Endothelial cell of umbilical vein (primary cell): ENCODE measurements around the gene NDC80. TPM values are rescaled to one million over a fixed set of nuclear protein-coding genes. Genes with fewer than 3 reads are reported as not detected.

Experiments used
- BruUV-seq: library from RNA; stranded (reverse); fragments of 400-500 nt; replicated peaks from 2 replicates; lab custom pipeline; 2021; lab: Mats Ljungman, UMichigan
- CTCF ChIA-PET: fragments of 300-600, 350-600 bp; sonication (Branson Sonifier 250); formaldehyde crosslinking; loops from one replicate; lab custom pipeline; 2021; ENCODE audit warnings: antibody characterized with exemption, inconsistent platforms; lab: Charles Lee
- POLR2A ChIA-PET: fragments of 300-600, 350-600 bp; sonication (Branson Sonifier 250); formaldehyde crosslinking; loops from one replicate; lab custom pipeline; 2021; ENCODE audit warnings: antibody characterized with exemption, inconsistent platforms; lab: Charles Lee
- DNase-seq: peaks from one replicate; pipeline ENCODE4 v3.0.0-alpha.2; 2011; ENCODE audit warnings: low read depth, low spot score
- FAIRE-seq: peaks from 2 replicates; lab custom pipeline; 2011; peaks lifted over from hg19 to GRCh38; lab: Jason Lieb, UNC
- H2AFZ ChIP-seq: 2 replicates; pipeline ENCODE4 v1.6.0; 2012; ENCODE audit warnings: low read depth, low read length, control low read depth, inconsistent platforms
- H3K27ac ChIP-seq: 2 replicates; pipeline ENCODE4 v1.5.1; 2011; ENCODE audit warnings: low read depth, mild to moderate bottlenecking, control low read depth, low read length, moderate library complexity; ENCODE audit not compliant: insufficient read depth
- H3K27me3 ChIP-seq, 2 experiments: 2 replicates each; pipeline versions ENCODE4 v1.6.0 to v1.6.1; 2011; ENCODE audit warnings: low read length in 2 of 2, mixed read lengths in 1 of 2; ENCODE audit not compliant: control insufficient read depth in 2 of 2, insufficient read depth in 2 of 2
- H3K36me3 ChIP-seq, 2 experiments: 2 replicates in 1 of 2; 3 replicates in 1 of 2; pipeline ENCODE4 v1.5.1; 2011; ENCODE audit warnings: low read length in 2 of 2, mild to moderate bottlenecking in 1 of 2, moderate library complexity in 1 of 2; ENCODE audit not compliant: control insufficient read depth in 2 of 2, insufficient read depth in 2 of 2; ENCODE audit errors: extremely low read depth in 1 of 2
- H3K4me1 ChIP-seq: 3 replicates; pipeline ENCODE4 v1.5.1; 2011; ENCODE audit warnings: mild to moderate bottlenecking, low read length; ENCODE audit not compliant: control insufficient read depth, insufficient read depth; ENCODE audit errors: extremely low read depth
- H3K4me2 ChIP-seq: 2 replicates; pipeline ENCODE4 v1.6.1; 2011; ENCODE audit warnings: low read length, control low read depth, mixed read lengths; ENCODE audit not compliant: insufficient read depth
- H3K4me3 ChIP-seq, 3 experiments: fragments of 200-600 bp in 1 of 3; sonication (generic), shearing (Covaris generic) in 1 of 3; replicated peaks in 1 of 3; 2 replicates each; pipeline ENCODE4 v1.5.1; 2011 to 2016; ENCODE audit warnings: control low read depth in 3 of 3, low read length in 3 of 3, mild to moderate bottlenecking in 2 of 3, inconsistent platforms in 1 of 3, low read depth in 1 of 3, moderate library complexity in 1 of 3; ENCODE audit not compliant: insufficient read depth in 1 of 3
- H3K79me2 ChIP-seq: 2 replicates; pipeline ENCODE4 v1.6.0; 2012; ENCODE audit warnings: low read length, inconsistent platforms; ENCODE audit not compliant: control insufficient read depth, insufficient read depth
- H3K9ac ChIP-seq: replicated peaks from 2 replicates; pipeline ENCODE3; 2011; ENCODE audit warnings: low read length, control low read depth; ENCODE audit not compliant: insufficient read depth; ENCODE audit errors: extremely low read depth
- H3K9me1 ChIP-seq: replicated peaks from 3 replicates; pipeline ENCODE4 v1.6.0; 2011; ENCODE audit warnings: mild to moderate bottlenecking, low read length; ENCODE audit not compliant: control insufficient read depth, insufficient read depth; ENCODE audit errors: extremely low read depth
- H3K9me3 ChIP-seq: replicated peaks from 2 replicates; pipeline ENCODE4 v1.5.1; 2012; ENCODE audit warnings: low read length, inconsistent platforms; ENCODE audit not compliant: control insufficient read depth, insufficient read depth
- H4K20me1 ChIP-seq: replicated peaks from 2 replicates; pipeline ENCODE3; 2011; ENCODE audit warnings: mild to moderate bottlenecking, low read length; ENCODE audit not compliant: control insufficient read depth, insufficient read depth; ENCODE audit errors: extremely low read depth
- CTCF ChIP-seq, 2 donors: IDR thresholded peaks; 1 replicate in 1 of 2; 2 replicates in 1 of 2; pipeline ENCODE4 v1.5.1; 2011; ENCODE audit warnings: low read length in 2 of 2, mild to moderate bottlenecking in 2 of 2, moderate library complexity in 2 of 2, control low read depth in 1 of 2, inconsistent platforms in 1 of 2, low read depth in 1 of 2; ENCODE audit not compliant: insufficient read depth in 1 of 2; ENCODE audit errors: extremely low read depth in 1 of 2
- EZH2 ChIP-seq: IDR thresholded peaks from 2 replicates; pipeline ENCODE4 v1.6.1; 2012; ENCODE audit warnings: borderline replicate concordance, low read depth, mild to moderate bottlenecking, moderate library complexity, low read length, inconsistent platforms; ENCODE audit not compliant: severe bottlenecking
- FOS ChIP-seq: IDR thresholded peaks from 2 replicates; pipeline ENCODE4 v1.6.1; 2011; ENCODE audit warnings: mild to moderate bottlenecking, low read length, moderate library complexity, borderline replicate concordance; ENCODE audit not compliant: insufficient read depth
- GATA2 ChIP-seq: IDR thresholded peaks from 2 replicates; pipeline ENCODE4 v1.7.0; 2011; ENCODE audit warnings: low read depth, mild to moderate bottlenecking, moderate library complexity, mixed read lengths, low read length; ENCODE audit not compliant: insufficient read length, insufficient read depth
- JUN ChIP-seq: IDR thresholded peaks from 2 replicates; pipeline ENCODE4 v1.6.1; 2011; ENCODE audit warnings: borderline replicate concordance, low read depth; ENCODE audit not compliant: insufficient read length, insufficient read depth
- MAX ChIP-seq: IDR thresholded peaks from 2 replicates; pipeline ENCODE4 v1.6.1; 2011; ENCODE audit not compliant: insufficient read depth, insufficient read length
- MYC ChIP-seq: IDR thresholded peaks from one replicate; pipeline ENCODE4 v1.6.1; 2011; ENCODE audit warnings: mild to moderate bottlenecking, low read depth, low read length
- POLR2A ChIP-seq: IDR thresholded peaks from 2 replicates; pipeline ENCODE4 v1.6.1; 2012; ENCODE audit warnings: low read depth, mild to moderate bottlenecking, control low read depth, low read length
- POLR2AphosphoS5 ChIP-seq: IDR thresholded peaks from 2 replicates; pipeline ENCODE4 v1.6.1; 2012; ENCODE audit warnings: low read depth, mild to moderate bottlenecking, control low read depth, low read length, moderate library complexity; ENCODE audit not compliant: insufficient read depth
- dilution Hi-C: fragments of 300-500 bp; cut with MboI; formaldehyde crosslinking; loops from one replicate; pipeline ENCODE4 v1.15.0; 2019; ENCODE audit warnings: low sequenced_read_pairs; ENCODE audit not compliant: extremely low pct_ligation_motif_present
- intact Hi-C: fragments of 100-400 bp; cut with micrococcal nuclease; formaldehyde crosslinking; loops from one replicate; pipeline ENCODE4 v1.10.0; 2022
- polyA plus RNA-seq, 4 experiments: library from polyadenylated mRNA; depleted of rRNA in 3 of 4; stranded (reverse) in 3 of 4; unstranded in 1 of 4; fragments of >200 nt; gene quantifications; 2 replicates each; pipeline versions ENCODE4 v1.2.1 to v1.2.3, GENCODE V29; 2011 to 2012; ENCODE audit warnings: missing spikeins in 1 of 4
- total RNA-seq: library from RNA; stranded (reverse); gene quantifications from 2 replicates; pipeline ENCODE4 v1.2.3, GENCODE V29; 2021

Gene NDC80
- total and polyA plus RNA-seq, 2 donors (not counting 3 experiments of a cell fraction or from before 2014, with no cell fraction given), result 6.2 to 43.2 TPM

GRCh38 chr18:2588666-2589344 lies 17.4 kb downstream of the NDC80 start:
- Histone ChIP-seq H3K27me3 (no peaks in the 10 kb centered on the region), H2AFZ (no peak overlapping the region), H4K20me1 (no peaks in the 10 kb centered on the region), H3K4me2 (no peak overlapping the region), H3K4me3 (no peak overlapping the region), H3K36me3 (peaks cover 0 to 13% of the 10 kb centered on the region in 2 experiments), H3K4me1 (peaks cover 10% of the 10 kb centered on the region), H3K9me3 (no peaks in the 10 kb centered on the region), H3K79me2 (no peaks in the 10 kb centered on the region), H3K9me1 (no peaks in the 10 kb centered on the region), H3K27ac (no peak overlapping the region), H3K9ac (no peak overlapping the region)
- FAIRE-seq (no peak), DNase-seq (no peak)
- TF ChIP-seq POLR2AphosphoS5 (no peak), GATA2 (no peak), MYC (no peak), FOS (no peak), EZH2 (no peak), POLR2A (no peak), MAX (no peak), CTCF (IDR thresholded peaks at IDR 0.05; ENCODE audit: extremely low read depth in 1 of 2, insufficient read depth in 1 of 2, low read depth in 1 of 2, low read length in 2 of 2) (no peak), JUN (no peak)
- no TSS peak for BruUV-seq
- POLR2A ChIA-PET, result no interaction called here
- dilution Hi-C loops, result no loop called here
- CTCF ChIA-PET, result interaction anchor here (0.8 to 1.9 kb wide), 5 partner anchors 9 to 65 kb away, joined by 3 to 4 read pairs (median 3); no protein-coding TSS in a partner anchor
- intact Hi-C loops, result no loop called here
